Neuronal stem cell (in vitro differentiated cells): ENCODE data around the gene UBR7.
"Not testable (repeated sequence)": the region's sequence is repeated elsewhere in the genome, so short reads cannot be mapped to it uniquely, and the experiment has no call there.

Source experiments
- DNase-seq: peaks from one replicate; pipeline ENCODE4 v3.0.0-alpha.2; 2013; ENCODE audit warnings: low spot score
- H2AFZ ChIP-seq: one replicate; pipeline ENCODE4 v1.6.1; 2013; ENCODE audit warnings: mild to moderate bottlenecking, low read length, inconsistent platforms
- H2AK5ac ChIP-seq: 2 replicates; pipeline ENCODE4 v1.6.1; 2013; ENCODE audit warnings: low read depth, mild to moderate bottlenecking, inconsistent platforms, low read length, moderate library complexity, mixed read lengths
- H2BK120ac ChIP-seq: 2 replicates; pipeline ENCODE4 v1.6.1; 2013; ENCODE audit warnings: low read depth, mild to moderate bottlenecking, inconsistent platforms, low read length, moderate library complexity, mixed read lengths
- H2BK12ac ChIP-seq: one replicate; pipeline ENCODE4 v1.6.1; 2013; ENCODE audit warnings: low read length, inconsistent platforms
- H2BK15ac ChIP-seq: 2 replicates; pipeline ENCODE4 v1.6.1; 2013; ENCODE audit warnings: mild to moderate bottlenecking, low read length, inconsistent platforms, mixed read lengths
- H2BK5ac ChIP-seq: one replicate; pipeline ENCODE4 v1.6.1; 2013; ENCODE audit warnings: inconsistent platforms, mild to moderate bottlenecking, low read length, moderate library complexity
- H3K14ac ChIP-seq: one replicate; pipeline ENCODE4 v1.6.1; 2013; ENCODE audit warnings: low read length, inconsistent platforms
- H3K18ac ChIP-seq: 2 replicates; pipeline ENCODE4 v1.6.1; 2013; ENCODE audit warnings: low read length, inconsistent platforms
- H3K23ac ChIP-seq: 2 replicates; pipeline ENCODE4 v1.6.1; 2013; ENCODE audit warnings: low read depth, mild to moderate bottlenecking, mixed read lengths, low read length, inconsistent platforms; ENCODE audit not compliant: poor library complexity
- H3K27ac ChIP-seq: replicated peaks from 3 replicates; pipeline ENCODE4 v1.5.1; 2013; ENCODE audit warnings: low read length, inconsistent platforms
- H3K27me3 ChIP-seq, 3 experiments: 2 replicates each; pipeline ENCODE4 v1.6.1; 2013; ENCODE audit warnings: low read length in 3 of 3, mild to moderate bottlenecking in 2 of 3, inconsistent platforms in 1 of 3, low read depth in 1 of 3, mixed read lengths in 1 of 3, moderate library complexity in 1 of 3; ENCODE audit not compliant: control insufficient read depth in 3 of 3, insufficient read depth in 3 of 3
- H3K36me3 ChIP-seq, 2 donors: replicated peaks in 1 of 2; 2 replicates each; pipeline ENCODE4 v1.6.1; 2013; ENCODE audit warnings: low read length in 2 of 2; ENCODE audit not compliant: control insufficient read depth in 2 of 2, insufficient read depth in 2 of 2
- H3K4ac ChIP-seq: 2 replicates; pipeline ENCODE4 v1.6.1; 2013; ENCODE audit warnings: inconsistent platforms, mild to moderate bottlenecking, low read length, moderate library complexity
- H3K4me1 ChIP-seq, 2 donors: 1 replicate in 1 of 2; 2 replicates in 1 of 2; pipeline ENCODE4 v1.6.1; 2013; ENCODE audit warnings: low read length in 2 of 2, low read depth in 1 of 2; ENCODE audit not compliant: control insufficient read depth in 2 of 2, insufficient read depth in 1 of 2
- H3K4me2 ChIP-seq: one replicate; pipeline ENCODE4 v1.6.1; 2013; ENCODE audit warnings: mild to moderate bottlenecking, low read length, inconsistent platforms; ENCODE audit not compliant: insufficient read depth, poor library complexity, severe bottlenecking
- H3K4me3 ChIP-seq, 2 donors: 2 replicates each; pipeline ENCODE4 v1.5.1; 2013; ENCODE audit warnings: low read length in 2 of 2, mild to moderate bottlenecking in 2 of 2, inconsistent platforms in 1 of 2, moderate library complexity in 1 of 2
- H3K79me1 ChIP-seq: one replicate; pipeline ENCODE4 v1.6.1; 2013; ENCODE audit warnings: low read depth, mild to moderate bottlenecking, inconsistent platforms, low read length, moderate library complexity
- H3K9ac ChIP-seq: one replicate; pipeline ENCODE4 v1.6.1; 2013; ENCODE audit warnings: mild to moderate bottlenecking, low read depth, low read length, inconsistent platforms; ENCODE audit not compliant: poor library complexity
- H3K9me3 ChIP-seq, 2 donors: replicated peaks in 1 of 2; 2 replicates each; pipeline versions ENCODE3 to v1.6.1; 2013; ENCODE audit warnings: low read length in 2 of 2, mild to moderate bottlenecking in 2 of 2, inconsistent platforms in 1 of 2, low read depth in 1 of 2, mixed read lengths in 1 of 2, moderate library complexity in 1 of 2; ENCODE audit not compliant: control insufficient read depth in 2 of 2, insufficient read depth in 1 of 2
- H4K8ac ChIP-seq: one replicate; pipeline ENCODE4 v1.6.1; 2013; ENCODE audit warnings: low read depth, mild to moderate bottlenecking, inconsistent platforms, low read length, moderate library complexity
- H4K91ac ChIP-seq: one replicate; pipeline ENCODE4 v1.6.1; 2013; ENCODE audit warnings: low read length, low read depth, mild to moderate bottlenecking, inconsistent platforms; ENCODE audit not compliant: poor library complexity
- WGBS, 2 donors: extraction: QIAGEN DNeasy Blood & Tissue Kit; methylation state at CpG; one replicate each; pipeline ENCODE4 v1.1.7; 2013; ENCODE audit warnings: missing lambda C conversion rate in 2 of 2, mixed read lengths in 1 of 2; ENCODE audit not compliant: insufficient read length in 2 of 2, insufficient replicate concordance in 1 of 2; ENCODE audit errors: extremely low coverage in 2 of 2; 5-methylcytosine and 5-hydroxymethylcytosine counted together

Gene UBR7

GRCh38 chr14:93161411-93161940 is 45.6 kb upstream of the UBR7 start:
- H2BK15ac ChIP-seq, result no peak overlapping the region
- no peaks in the 10 kb centered on the region for H3K4me1 ChIP-seq
- H4K91ac ChIP-seq, result no peak overlapping the region

GRCh38 chr14:93163564-93163963 is 43.5 kb upstream of the UBR7 start:
- no peaks in the 10 kb centered on the region for H3K27me3 ChIP-seq
- H2AK5ac ChIP-seq, result no peak overlapping the region
- H3K79me1 ChIP-seq, result no peaks in the 10 kb centered on the region
- H3K9ac ChIP-seq, result no peak overlapping the region
- H4K91ac ChIP-seq, result no peak overlapping the region
- H3K27ac ChIP-seq, result no peak overlapping the region
- no peak overlapping the region for H3K4me3 ChIP-seq
- no peak overlapping the region for H3K23ac ChIP-seq
- no peak overlapping the region for H2BK15ac ChIP-seq
- H3K36me3 ChIP-seq, result no peaks in the 10 kb centered on the region
- WGBS, 2 donors, result no CpG with 5 or more reads among the region's 5 CpGs
- H3K4ac ChIP-seq, result no peak overlapping the region
- H2BK12ac ChIP-seq, result no peak overlapping the region
- no peak for DNase-seq
- H3K4me2 ChIP-seq, result no peak overlapping the region
- H3K18ac ChIP-seq, result no peak overlapping the region
- peaks cover 0 to 6% of the 10 kb centered on the region in 2 donors for H3K9me3 ChIP-seq
- H2AFZ ChIP-seq, result no peak overlapping the region
- H4K8ac ChIP-seq, result no peak overlapping the region
- no peak overlapping the region for H2BK5ac ChIP-seq
- H2BK120ac ChIP-seq, result no peak overlapping the region
- no peaks in the 10 kb centered on the region for H3K4me1 ChIP-seq
- no peak overlapping the region for H3K14ac ChIP-seq

More at GRCh38 chr14:93161411-93161940, 45.6 kb upstream of the UBR7 start:
- H4K8ac ChIP-seq, result no peak overlapping the region
- no peak overlapping the region for H3K27ac ChIP-seq
- DNase-seq, result no peak
- no CpG with 5 or more reads among the region's 4 CpGs for WGBS, 2 donors
- H2BK5ac ChIP-seq, result no peak overlapping the region
- H2AK5ac ChIP-seq, result no peak overlapping the region
- no peak overlapping the region for H2BK12ac ChIP-seq
- H3K23ac ChIP-seq, result no peak overlapping the region
- no peak overlapping the region for H3K4me3 ChIP-seq
- no peak overlapping the region for H3K4ac ChIP-seq
- H3K27me3 ChIP-seq, result no peaks in the 10 kb centered on the region
- no peaks in the 10 kb centered on the region for H3K79me1 ChIP-seq
- no peak overlapping the region for H3K9ac ChIP-seq
- no peaks in the 10 kb centered on the region for H3K36me3 ChIP-seq
- no peak overlapping the region for H3K18ac ChIP-seq
- H2AFZ ChIP-seq, result peak overlapping the region; percentile 45
- H2BK120ac ChIP-seq, result no peak overlapping the region
- H3K14ac ChIP-seq, result no peak overlapping the region
- peaks cover 0 to 6% of the 10 kb centered on the region in 2 donors for H3K9me3 ChIP-seq
- H3K4me2 ChIP-seq, result no peak overlapping the region

- H3K4ac ChIP-seq, H3K27ac ChIP-seq, H2BK5ac ChIP-seq, H3K9ac ChIP-seq, H3K36me3 ChIP-seq, H2BK15ac ChIP-seq, H2BK120ac ChIP-seq, H3K79me1 ChIP-seq, H3K9me3 ChIP-seq, H3K4me3 ChIP-seq, H2AK5ac ChIP-seq, H4K8ac ChIP-seq, H3K18ac ChIP-seq, H3K23ac ChIP-seq, H2BK12ac ChIP-seq, DNase-seq, H3K4me2 ChIP-seq, H3K14ac ChIP-seq, H3K27me3 ChIP-seq, H3K4me1 ChIP-seq, H4K91ac ChIP-seq: not testable (repeated sequence)
- no CpG with 5 or more reads among the region's 26 CpGs for WGBS, 2 donors
- H2AFZ ChIP-seq, result peak overlapping the region; percentile 52
Observed at GRCh38 chr14:93165271-93166265, 41.5 kb upstream of the UBR7 start.

GRCh38 chr14:93168610-93169009 is 38.4 kb upstream of the UBR7 start:
- not testable (repeated sequence) for H4K91ac ChIP-seq, H2BK12ac ChIP-seq, H3K4me1 ChIP-seq, H2AK5ac ChIP-seq, H3K27me3 ChIP-seq, H3K23ac ChIP-seq, H2BK15ac ChIP-seq, H3K9ac ChIP-seq, H2BK5ac ChIP-seq, H3K27ac ChIP-seq, H3K4me3 ChIP-seq, H3K4ac ChIP-seq, H2AFZ ChIP-seq, H3K18ac ChIP-seq, H3K36me3 ChIP-seq, H3K14ac ChIP-seq, H3K4me2 ChIP-seq, H3K9me3 ChIP-seq, H3K79me1 ChIP-seq, H4K8ac ChIP-seq, H2BK120ac ChIP-seq, DNase-seq
- no CpG with 5 or more reads among the region's 9 CpGs for WGBS, 2 donors
